ENCODE measurements around the gene PRSS53.

The PRSS53 gene

GRCh38 chr16:31077024-31077423 lies 11.7 kb downstream of the PRSS53 start:
- no peak for DNase-seq

GRCh38 chr16:31076319-31076718 lies 12.4 kb downstream of the PRSS53 start:
- no peak for DNase-seq

DNA sequence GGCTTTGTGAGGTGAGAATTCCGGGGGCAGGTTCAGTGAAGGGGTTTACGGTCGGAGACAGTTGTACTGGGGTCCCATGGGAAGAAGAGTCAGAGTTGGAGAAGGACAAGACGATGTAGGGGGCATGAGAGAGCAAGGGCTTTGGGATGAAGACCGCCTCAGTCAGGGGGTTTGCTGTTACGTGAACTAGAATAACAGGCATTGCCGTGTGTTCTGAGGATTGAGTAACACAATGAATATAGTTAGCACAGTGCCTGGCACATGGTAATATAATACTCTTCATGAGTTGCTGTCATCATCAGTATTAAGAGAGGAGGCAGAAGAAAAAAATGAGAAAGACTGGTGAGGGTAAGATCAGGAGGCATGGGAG lies 13.9 kb downstream of the PRSS53 start:
- DNase-seq, result no peak

DNA sequence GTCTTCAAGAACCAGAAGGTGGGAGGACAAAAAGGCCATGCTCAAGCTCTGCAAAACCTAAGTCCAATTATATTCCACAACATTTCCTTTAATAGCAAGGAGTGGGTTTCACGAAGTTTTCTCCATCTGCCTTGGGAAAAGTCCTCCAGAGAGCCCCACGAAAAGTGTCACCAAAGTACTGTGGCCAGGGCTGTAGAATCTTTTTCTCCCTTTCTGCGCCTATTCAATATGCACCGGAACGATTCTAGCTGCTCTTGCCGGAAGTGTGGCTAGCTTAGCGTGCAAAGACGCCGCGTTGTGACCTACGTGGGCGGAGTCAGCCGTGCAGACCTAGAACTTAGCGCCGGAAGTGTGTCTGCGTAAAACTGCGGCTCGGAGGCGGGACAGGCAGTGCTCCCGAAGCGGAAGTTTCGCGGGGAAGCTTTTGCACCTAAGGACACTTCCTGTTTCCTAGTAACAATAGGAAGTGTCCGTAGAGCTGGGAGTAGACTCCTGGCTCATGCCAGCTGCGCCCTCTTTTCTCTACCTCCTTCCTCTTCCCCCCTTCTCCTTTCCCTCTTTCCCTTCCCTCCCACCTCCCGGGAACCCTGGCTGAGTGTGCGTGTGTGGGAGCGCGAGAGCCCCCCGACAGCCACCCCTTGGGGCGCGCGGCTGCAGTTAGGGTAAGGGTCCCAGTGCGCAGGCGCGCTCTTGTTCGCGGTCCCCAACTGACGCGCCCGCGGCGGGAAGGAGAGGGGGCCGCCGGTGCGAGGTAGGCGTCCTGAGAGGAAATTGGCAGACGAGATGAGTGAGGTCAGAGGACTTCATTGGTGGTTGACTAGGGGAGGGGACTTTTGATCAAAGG lies 14.6 kb downstream of the PRSS53 start, which contains the start of the genes ZNF646 and ZNF668:
Gene ZNF646, plus strand, starts transcription at position 453 of the 844 bp plus-strand sequence. CDS start 1,903 bp downstream, outside the sequence.
Gene ZNF668, minus strand, starts transcription at position 271 of the 844 bp plus-strand sequence. CDS start 9,781 bp downstream, outside the sequence.
- peak; percentile 96 for DNase-seq

- peak; percentile 83 for DNase-seq
Observed at GRCh38 chr16:31073142-31073969, 15.4 kb downstream of the PRSS53 start.

GRCh38 chr16:31072540-31073141 lies 16.1 kb downstream of the PRSS53 start:
- DNase-seq, result no peak

DNA sequence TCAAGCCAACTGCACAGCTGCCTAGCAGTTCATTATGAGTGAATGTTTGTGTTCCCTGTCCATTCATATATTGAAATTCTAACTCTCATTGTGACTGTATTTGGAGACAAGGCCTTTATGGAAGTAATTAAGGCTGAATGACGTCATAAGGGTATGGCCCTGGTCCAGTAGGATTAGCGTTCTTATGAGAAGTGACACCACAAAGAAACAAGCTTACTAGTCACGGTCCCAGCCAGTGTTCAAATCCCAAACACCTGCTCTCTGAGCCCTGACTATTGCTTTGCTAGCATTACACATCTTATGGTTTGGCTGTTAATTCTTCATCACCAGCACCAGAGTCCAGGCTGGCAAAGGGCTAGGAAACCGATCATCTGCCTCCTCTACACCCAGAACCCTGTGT lies 16.9 kb downstream of the PRSS53 start:
- DNase-seq, result no peak

- no peak for DNase-seq
Observed at GRCh38 chr16:31067342-31067741, 21.4 kb downstream of the PRSS53 start.

- no peak for DNase-seq
Observed at GRCh38 chr16:31064882-31065461, 23.8 kb downstream of the PRSS53 start.

- DNase-seq, result no peak
Observed at GRCh38 chr16:31063843-31064611, 24.7 kb downstream of the PRSS53 start.

DNA sequence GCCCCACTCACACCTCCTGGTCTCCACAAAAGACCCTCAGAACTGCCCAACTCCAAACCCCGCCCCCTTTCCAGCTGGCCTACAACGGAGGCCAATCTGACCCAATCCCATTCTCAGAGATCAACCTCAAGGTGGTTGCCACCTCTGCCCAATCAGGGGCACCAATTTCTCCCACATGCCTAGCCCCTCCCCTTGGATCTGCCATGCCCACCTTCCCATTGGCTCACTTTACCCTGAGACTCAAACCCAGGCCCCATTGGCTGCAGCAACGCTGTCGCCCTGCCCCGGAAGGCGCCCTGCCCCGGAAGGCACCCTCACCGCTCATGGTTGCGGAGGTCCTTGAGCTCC lies 25.3 kb downstream of the PRSS53 start:
- DNase-seq, result no peak

GRCh38 chr16:31061813-31062440 lies 26.8 kb downstream of the PRSS53 start:
- DNase-seq, result no peak

- DNase-seq, result no peak
Observed at GRCh38 chr16:31061126-31061812, 27.5 kb downstream of the PRSS53 start.

GRCh38 chr16:31055613-31056012 lies 33.1 kb downstream of the PRSS53 start:
- DNase-seq, result no peak

- no peak for DNase-seq
Observed at GRCh38 chr16:31052114-31052513, 36.6 kb downstream of the PRSS53 start.

DNA sequence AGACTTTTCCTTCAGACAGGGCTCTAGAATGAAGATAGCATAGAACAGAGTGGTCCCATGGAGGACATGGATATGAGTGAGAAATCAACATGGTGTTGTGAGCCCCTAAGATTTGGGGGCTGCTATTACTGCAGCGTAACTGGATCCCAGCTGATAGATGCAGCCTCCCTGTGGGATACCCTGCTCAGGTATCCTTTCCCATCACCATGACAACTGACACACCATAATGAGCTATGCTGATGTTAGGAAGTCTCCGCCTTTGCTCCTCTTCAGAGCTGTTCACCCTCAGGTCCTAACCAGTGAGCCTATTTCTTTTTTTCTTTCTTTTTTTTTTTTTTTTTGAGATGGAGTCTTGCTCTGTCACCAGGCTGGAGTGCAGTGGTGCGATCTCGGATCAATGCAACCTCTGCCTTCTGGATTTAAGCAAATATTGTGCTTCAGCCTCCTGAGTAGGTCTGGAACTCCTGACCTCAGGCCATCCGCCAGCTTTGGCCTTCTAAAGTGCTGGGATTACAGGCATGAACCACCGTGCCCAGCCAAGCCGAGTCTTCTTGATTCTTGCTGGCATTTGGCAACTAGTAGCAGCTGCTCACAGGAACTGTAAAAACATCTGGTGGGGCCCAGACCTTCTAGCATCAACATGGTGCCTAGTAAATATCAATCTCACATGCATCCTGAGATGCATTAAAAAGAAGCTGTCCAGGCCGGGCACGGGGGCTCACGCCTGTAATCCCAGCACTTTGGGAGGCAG lies 38.3 kb downstream of the PRSS53 start:
- no peak for DNase-seq

GRCh38 chr16:31043898-31044481 lies 44.8 kb downstream of the PRSS53 start:
- no peak for DNase-seq

- DNase-seq, result no peak
Observed at GRCh38 chr16:31043352-31043751, 45.4 kb downstream of the PRSS53 start.

GRCh38 chr16:31042866-31043265 lies 45.9 kb downstream of the PRSS53 start:
- DNase-seq, result no peak

DNA sequence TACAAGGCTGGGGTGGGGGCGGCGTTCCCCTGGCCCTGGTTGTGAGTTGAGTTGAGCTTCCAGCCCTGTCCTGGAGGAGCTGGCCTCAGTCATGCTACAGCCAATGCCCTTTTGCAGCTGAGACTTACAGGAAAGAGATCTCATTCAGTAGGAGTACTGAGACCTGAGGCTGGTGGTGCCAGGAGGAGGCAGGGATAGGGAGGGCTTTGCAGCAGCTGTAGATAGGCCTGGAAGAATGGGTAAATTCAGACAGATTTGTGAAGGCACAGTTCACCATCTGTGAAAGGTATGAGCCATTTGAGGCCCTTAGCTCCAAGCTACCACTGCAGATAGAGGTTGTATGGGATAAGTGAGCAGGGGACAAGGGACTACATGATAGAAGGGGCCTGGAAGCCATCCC lies 49.8 kb downstream of the PRSS53 start:
- DNase-seq, result no peak

Data from activated T-cell treated with anti-CD3 and anti-CD28 coated beads for 4 hours (primary cell).